Stimulated activated CD8-positive, alpha-beta memory T cell treated with anti-CD3 and anti-CD28 coated beads, Interleukin-15, amount 100 ng/mL, for 4 hours (primary cell): ENCODE data around the gene ORMDL3.

Source experiments
- DNase-seq, 2 donors: peaks; one replicate each; pipeline ENCODE4 v3.0.0-alpha.2; 2020; ENCODE audit warnings: low read depth in 2 of 2

Gene ORMDL3

GRCh38 chr17:39927101-39927928, at the start of gene ORMDL3, which contains the start of gene LRRC3C:
TSS of gene ORMDL3 (minus strand) at chr17:39927601. CDS start at chr17:39924203, 3,398 bp downstream.
TSS of gene LRRC3C (plus strand) at chr17:39927732. CDS start at chr17:39941524, 13,792 bp downstream.
- DNase-seq = peak; percentile 79 to 84

GRCh38 chr17:39975801-39976200, 48.4 kb upstream of the ORMDL3 start:
- DNase-seq = no peak

- DNase-seq = no peak
Measured at GRCh38 chr17:39974433-39974832, 47.0 kb upstream of the ORMDL3 start.

GRCh38 chr17:39973496-39973895, 46.1 kb upstream of the ORMDL3 start:
- DNase-seq = no peak

GRCh38 chr17:39972271-39972670, 44.9 kb upstream of the ORMDL3 start:
- DNase-seq = no peak

- no peak for DNase-seq
Measured at GRCh38 chr17:39971076-39971603, 43.7 kb upstream of the ORMDL3 start.

GRCh38 chr17:39970157-39970692, 42.8 kb upstream of the ORMDL3 start:
- no peak for DNase-seq

- DNase-seq = no peak
Measured at GRCh38 chr17:39969375-39969774, 42.0 kb upstream of the ORMDL3 start.

- DNase-seq = no peak
Measured at GRCh38 chr17:39968761-39969160, 41.4 kb upstream of the ORMDL3 start.

GRCh38 chr17:39966771-39967170, 39.4 kb upstream of the ORMDL3 start:
- no peak for DNase-seq

- no peak for DNase-seq
Measured at GRCh38 chr17:39965017-39965699, 37.8 kb upstream of the ORMDL3 start.

GRCh38 chr17:39963829-39964228, 36.4 kb upstream of the ORMDL3 start:
- DNase-seq = peak in 1 of 2 donors; percentile 27

- no peak for DNase-seq
Measured at GRCh38 chr17:39962642-39963220, 35.3 kb upstream of the ORMDL3 start, which contains the start of gene GSDMA. TSS of gene GSDMA (plus strand) at chr17:39963004. CDS start at chr17:39965688, 2,684 bp downstream.

- DNase-seq = no peak
Measured at GRCh38 chr17:39960524-39961041, 33.2 kb upstream of the ORMDL3 start.

- no peak for DNase-seq
Measured at GRCh38 chr17:39955726-39956225, 28.4 kb upstream of the ORMDL3 start.

GRCh38 chr17:39954876-39955275, 27.5 kb upstream of the ORMDL3 start:
- DNase-seq = no peak

- no peak for DNase-seq
Measured at GRCh38 chr17:39953471-39953888, 26.1 kb upstream of the ORMDL3 start.

GRCh38 chr17:39952680-39953470, 25.5 kb upstream of the ORMDL3 start:
- peak; percentile 85 to 91 for DNase-seq

- DNase-seq = no peak
Measured at GRCh38 chr17:39951924-39952679, 24.7 kb upstream of the ORMDL3 start.

- DNase-seq = no peak
Measured at GRCh38 chr17:39950871-39951348, 23.5 kb upstream of the ORMDL3 start.
